GM12875 (cell line): ENCODE results near the gene PRPF19.

ENCODE experiments used
- H3K4me3 ChIP-seq: one replicate; pipeline ENCODE4 v1.5.1; 2011; ENCODE audit warnings: low read depth, low read length, control low read depth
- CTCF ChIP-seq: IDR thresholded peaks from 2 replicates; pipeline ENCODE4 v1.5.1; 2011; ENCODE audit warnings: low read depth, mild to moderate bottlenecking, control low read depth, inconsistent platforms, low read length, moderate library complexity, borderline replicate concordance; ENCODE audit not compliant: insufficient read depth

Gene PRPF19

GRCh38 chr11:60863550-60864521, 42.5 kb downstream of the PRPF19 start:
- no peak overlapping the region for H3K4me3 ChIP-seq
- TF ChIP-seq CTCF: no peak

DNA sequence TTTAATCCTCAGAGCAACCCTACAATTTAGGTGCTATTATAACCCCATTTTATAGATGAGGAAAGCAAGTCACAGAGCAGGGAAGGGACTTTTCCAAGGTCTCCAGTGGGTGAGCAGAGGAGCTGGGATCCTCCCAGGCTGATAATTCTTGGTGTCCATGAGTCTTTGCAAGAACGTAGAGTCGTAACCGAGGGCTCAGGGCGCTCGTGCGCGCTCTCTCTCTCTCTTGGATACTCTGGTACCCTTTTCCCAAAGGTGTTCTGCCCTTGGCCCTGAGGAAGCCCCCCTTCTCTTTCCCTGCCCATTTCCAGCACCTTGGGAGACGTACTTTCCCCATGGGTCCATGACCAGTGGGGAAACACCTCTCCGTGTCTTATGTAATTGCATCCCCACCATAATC, 44.2 kb downstream of the PRPF19 start:
- no peak overlapping the region for H3K4me3 ChIP-seq
- TF ChIP-seq CTCF: no peak

DNA sequence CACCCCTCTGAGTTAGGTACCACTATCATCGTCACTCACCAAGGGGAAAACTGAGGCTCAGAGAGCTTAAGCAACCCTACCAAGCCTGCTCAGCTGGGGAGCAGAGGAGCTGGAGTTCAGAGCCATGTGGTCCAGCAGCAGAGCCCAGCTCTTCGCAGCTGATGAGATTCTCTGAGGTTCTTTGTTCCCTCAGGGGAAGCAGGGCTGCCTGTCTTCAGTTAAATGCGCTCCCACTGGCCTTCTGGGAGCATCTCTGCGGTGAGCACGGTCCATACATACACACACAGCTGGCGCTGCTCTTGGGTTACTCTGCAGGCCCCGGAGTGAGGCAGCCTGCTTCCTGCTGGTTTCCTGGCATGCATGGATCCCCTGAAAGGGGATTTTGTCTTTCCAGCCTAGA, 45.4 kb downstream of the PRPF19 start:
- H3K4me3 ChIP-seq: no peak overlapping the region
- TF ChIP-seq CTCF: no peak

GRCh38 chr11:60859616-60860250, 46.7 kb downstream of the PRPF19 start:
- TF ChIP-seq CTCF: no peak

GRCh38 chr11:60858731-60859464, 47.5 kb downstream of the PRPF19 start:
- TF ChIP-seq CTCF: no peak
- H3K4me3 ChIP-seq: no peak overlapping the region

More at GRCh38 chr11:60859616-60860250, 46.7 kb downstream of the PRPF19 start:
- H3K4me3 ChIP-seq: no peak overlapping the region

GRCh38 chr11:60858236-60858635, 48.1 kb downstream of the PRPF19 start:
- TF ChIP-seq CTCF: no peak

More at GRCh38 chr11:60858236-60858635, 48.1 kb downstream of the PRPF19 start:
- no peak overlapping the region for H3K4me3 ChIP-seq
